Measurements from ENCODE around the gene NOL9.

NOL9 gene

GRCh38 chr1:6486433-6487011 lies 67.8 kb downstream of the NOL9 start:
- DNase-seq = peak; percentile 81 to 82

- DNase-seq = no peak
Measured at GRCh38 chr1:6485168-6486101, 68.9 kb downstream of the NOL9 start.

- DNase-seq = no peak
Measured at GRCh38 chr1:6484826-6485167, 69.5 kb downstream of the NOL9 start.

- DNase-seq = no peak
Measured at GRCh38 chr1:6483761-6484117, 70.6 kb downstream of the NOL9 start.

GRCh38 chr1:6483017-6483760 lies 71.1 kb downstream of the NOL9 start:
- no peak for DNase-seq

GRCh38 chr1:6481820-6482219 lies 72.5 kb downstream of the NOL9 start:
- no peak for DNase-seq

- DNase-seq = no peak
Measured at GRCh38 chr1:6477039-6477820, 77.1 kb downstream of the NOL9 start.

- DNase-seq = no peak
Measured at GRCh38 chr1:6476483-6476882, 77.8 kb downstream of the NOL9 start.

- peak; percentile 29 to 37 for DNase-seq
Measured at GRCh38 chr1:6475381-6476133, 78.8 kb downstream of the NOL9 start.

- DNase-seq = no peak
Measured at GRCh38 chr1:6474815-6475282, 79.5 kb downstream of the NOL9 start.

- DNase-seq = no peak
Measured at GRCh38 chr1:6473974-6474814, 80.1 kb downstream of the NOL9 start.

GRCh38 chr1:6473156-6473555 lies 81.2 kb downstream of the NOL9 start:
- DNase-seq = no peak

- no peak for DNase-seq
Measured at GRCh38 chr1:6472391-6472790, 81.9 kb downstream of the NOL9 start.

GRCh38 chr1:6471970-6472368 lies 82.3 kb downstream of the NOL9 start:
- DNase-seq = no peak
